ENCODE results near the gene ISM1. TPM values are rescaled to one million over a fixed set of nuclear protein-coding genes. Genes with fewer than 3 reads are reported as not detected.

Gene ISM1
- total and polyA plus RNA-seq, 2 donors (not counting 1 experiment from before 2014, with no cell fraction given), result 0.10 to 0.17 TPM

- H3K4me2 ChIP-seq (ENCODE audit: extremely low read depth, insufficient read depth, low read length), result no peak overlapping the region
- H3K9me3 ChIP-seq (ENCODE audit: control insufficient read depth, insufficient read depth, low read depth, low read length), result no peaks in the 10 kb centered on the region
- H2AFZ ChIP-seq (ENCODE audit: low read length), result no peak overlapping the region
- no peaks in the 10 kb centered on the region for H3K27me3 ChIP-seq (ENCODE audit: control insufficient read depth, insufficient read depth, low read length)
- no peak for DNase-seq (ENCODE audit: low read depth in 2 of 2)
- H3K4me1 ChIP-seq (ENCODE audit: control insufficient read depth, extremely low read depth, insufficient read depth, low read length), result no peaks in the 10 kb centered on the region
- no peak for TF ChIP-seq EZH2 (IDR thresholded peaks at IDR 0.05; ENCODE audit: low read length, missing control alignments)
- TF ChIP-seq, protein P1, sequence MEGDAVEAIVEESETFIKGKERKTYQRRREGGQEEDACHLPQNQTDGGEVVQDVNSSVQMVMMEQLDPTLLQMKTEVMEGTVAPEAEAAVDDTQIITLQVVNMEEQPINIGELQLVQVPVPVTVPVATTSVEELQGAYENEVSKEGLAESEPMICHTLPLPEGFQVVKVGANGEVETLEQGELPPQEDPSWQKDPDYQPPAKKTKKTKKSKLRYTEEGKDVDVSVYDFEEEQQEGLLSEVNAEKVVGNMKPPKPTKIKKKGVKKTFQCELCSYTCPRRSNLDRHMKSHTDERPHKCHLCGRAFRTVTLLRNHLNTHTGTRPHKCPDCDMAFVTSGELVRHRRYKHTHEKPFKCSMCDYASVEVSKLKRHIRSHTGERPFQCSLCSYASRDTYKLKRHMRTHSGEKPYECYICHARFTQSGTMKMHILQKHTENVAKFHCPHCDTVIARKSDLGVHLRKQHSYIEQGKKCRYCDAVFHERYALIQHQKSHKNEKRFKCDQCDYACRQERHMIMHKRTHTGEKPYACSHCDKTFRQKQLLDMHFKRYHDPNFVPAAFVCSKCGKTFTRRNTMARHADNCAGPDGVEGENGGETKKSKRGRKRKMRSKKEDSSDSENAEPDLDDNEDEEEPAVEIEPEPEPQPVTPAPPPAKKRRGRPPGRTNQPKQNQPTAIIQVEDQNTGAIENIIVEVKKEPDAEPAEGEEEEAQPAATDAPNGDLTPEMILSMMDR (conservative IDR thresholded peaks at IDR 0.05 in 1 of 2, IDR thresholded peaks at IDR 0.05 in 1 of 2; ENCODE audit: low read depth in 1 of 2, low read length in 2 of 2), result no peak
- no peaks in the 10 kb centered on the region for H3K36me3 ChIP-seq (ENCODE audit: control insufficient read depth, insufficient read depth, low read length)
- no peak overlapping the region for H3K27ac ChIP-seq (ENCODE audit: insufficient read depth, low read length)
- H4K20me1 ChIP-seq (ENCODE audit: control insufficient read depth, extremely low read depth, insufficient read depth, low read length), result no peaks in the 10 kb centered on the region
- H3K79me2 ChIP-seq (ENCODE audit: control insufficient read depth, insufficient read depth, low read length), result no peaks in the 10 kb centered on the region
- no peak overlapping the region for H3K9ac ChIP-seq (ENCODE audit: insufficient read depth, low read length)
- H3K4me3 ChIP-seq (replicated peaks in 1 of 4; ENCODE audit: control extremely low read depth in 1 of 4, insufficient read depth in 1 of 4, low read depth in 3 of 4, low read length in 4 of 4), result no peak overlapping the region
Measured at GRCh38 chr20:13307562-13308163, 86.6 kb downstream of the ISM1 start.

- no peaks in the 10 kb centered on the region for H3K36me3 ChIP-seq (ENCODE audit: control insufficient read depth, insufficient read depth, low read length)
- TF ChIP-seq EZH2 (IDR thresholded peaks at IDR 0.05; ENCODE audit: low read length, missing control alignments), result no peak
- TF ChIP-seq, protein P1 (conservative IDR thresholded peaks at IDR 0.05 in 1 of 2, IDR thresholded peaks at IDR 0.05 in 1 of 2; ENCODE audit: low read depth in 1 of 2, low read length in 2 of 2), result no peak
- no peak overlapping the region for H3K4me2 ChIP-seq (ENCODE audit: extremely low read depth, insufficient read depth, low read length)
- no peaks in the 10 kb centered on the region for H3K9me3 ChIP-seq (ENCODE audit: control insufficient read depth, insufficient read depth, low read depth, low read length)
- no peaks in the 10 kb centered on the region for H4K20me1 ChIP-seq (ENCODE audit: control insufficient read depth, extremely low read depth, insufficient read depth, low read length)
- no peak overlapping the region for H3K4me3 ChIP-seq (replicated peaks in 1 of 4; ENCODE audit: control extremely low read depth in 1 of 4, insufficient read depth in 1 of 4, low read depth in 3 of 4, low read length in 4 of 4)
- no peak for DNase-seq (ENCODE audit: low read depth in 2 of 2)
- H3K27me3 ChIP-seq (ENCODE audit: control insufficient read depth, insufficient read depth, low read length), result no peaks in the 10 kb centered on the region
- no peaks in the 10 kb centered on the region for H3K4me1 ChIP-seq (ENCODE audit: control insufficient read depth, extremely low read depth, insufficient read depth, low read length)
- H3K9ac ChIP-seq (ENCODE audit: insufficient read depth, low read length), result no peak overlapping the region
- no peak overlapping the region for H2AFZ ChIP-seq (ENCODE audit: low read length)
- no peak overlapping the region for H3K27ac ChIP-seq (ENCODE audit: insufficient read depth, low read length)
- no peaks in the 10 kb centered on the region for H3K79me2 ChIP-seq (ENCODE audit: control insufficient read depth, insufficient read depth, low read length)
Measured at GRCh38 chr20:13312300-13312699, 91.2 kb downstream of the ISM1 start.

GRCh38 chr20:13313201-13313600, 92.1 kb downstream of the ISM1 start:
- TF ChIP-seq, protein P1 (conservative IDR thresholded peaks at IDR 0.05 in 1 of 2, IDR thresholded peaks at IDR 0.05 in 1 of 2; ENCODE audit: low read depth in 1 of 2, low read length in 2 of 2), result no peak
- no peak for TF ChIP-seq EZH2 (IDR thresholded peaks at IDR 0.05; ENCODE audit: low read length, missing control alignments)

More at GRCh38 chr20:13313201-13313600, 92.1 kb downstream of the ISM1 start:
- Histone ChIP-seq H3K9me3 (ENCODE audit: control insufficient read depth, insufficient read depth, low read depth, low read length) (no peaks in the 10 kb centered on the region), H2AFZ (ENCODE audit: low read length) (no peak overlapping the region), H3K9ac (ENCODE audit: insufficient read depth, low read length) (no peak overlapping the region), H3K4me3 (replicated peaks in 1 of 4; ENCODE audit: control extremely low read depth in 1 of 4, insufficient read depth in 1 of 4, low read depth in 3 of 4, low read length in 4 of 4) (no peak overlapping the region), H3K27me3 (ENCODE audit: control insufficient read depth, insufficient read depth, low read length) (no peaks in the 10 kb centered on the region), H3K79me2 (ENCODE audit: control insufficient read depth, insufficient read depth, low read length) (no peaks in the 10 kb centered on the region), H4K20me1 (ENCODE audit: control insufficient read depth, extremely low read depth, insufficient read depth, low read length) (no peaks in the 10 kb centered on the region), H3K4me2 (ENCODE audit: extremely low read depth, insufficient read depth, low read length) (no peak overlapping the region), H3K36me3 (ENCODE audit: control insufficient read depth, insufficient read depth, low read length) (no peaks in the 10 kb centered on the region), H3K4me1 (ENCODE audit: control insufficient read depth, extremely low read depth, insufficient read depth, low read length) (no peaks in the 10 kb centered on the region), H3K27ac (ENCODE audit: insufficient read depth, low read length) (no peak overlapping the region)
- no peak for DNase-seq (ENCODE audit: low read depth in 2 of 2)
